ENCODE results near the gene NR3C2.

NR3C2 gene

GRCh38 chr4:148052448-148052847, 389.8 kb downstream of the NR3C2 start:
- no peak for DNase-seq (ENCODE audit: low spot score)

- DNase-seq (ENCODE audit: low spot score), result no peak
Observed at GRCh38 chr4:148051403-148051802, 390.8 kb downstream of the NR3C2 start.

GRCh38 chr4:148048598-148048997, 393.6 kb downstream of the NR3C2 start:
- DNase-seq (ENCODE audit: low spot score), result no peak

GRCh38 chr4:148044912-148045352, 397.3 kb downstream of the NR3C2 start:
- no peak for DNase-seq (ENCODE audit: low spot score)

- no peak for DNase-seq (ENCODE audit: low spot score)
Observed at GRCh38 chr4:148044089-148044911, 397.9 kb downstream of the NR3C2 start.

- DNase-seq (ENCODE audit: low spot score), result no peak
Observed at GRCh38 chr4:148041606-148042329, 400.4 kb downstream of the NR3C2 start.

- no peak for DNase-seq (ENCODE audit: low spot score)
Observed at GRCh38 chr4:148034813-148035212, 407.4 kb downstream of the NR3C2 start.

- no peak for DNase-seq (ENCODE audit: low spot score)
Observed at GRCh38 chr4:148030193-148030873, 411.9 kb downstream of the NR3C2 start.

- no peak for DNase-seq (ENCODE audit: low spot score)
Observed at GRCh38 chr4:148029781-148030180, 412.4 kb downstream of the NR3C2 start.

All from hepatic stellate cell (primary cell).